NCI-H1694 (cell line): Measurements from ENCODE around the gene C6orf89.
"Not testable (repeated sequence)": the region's sequence is repeated elsewhere in the genome, so short reads cannot be mapped to it uniquely, and the experiment has no call there.

Experiments
- DNase-seq: peaks from one replicate; lab custom pipeline; 2025; lab: John Stamatoyannopoulos, UW

The C6orf89 gene

GRCh38 chr6:36924131-36924530 is 38.4 kb downstream of the C6orf89 start:
- DNase-seq: no peak

DNA sequence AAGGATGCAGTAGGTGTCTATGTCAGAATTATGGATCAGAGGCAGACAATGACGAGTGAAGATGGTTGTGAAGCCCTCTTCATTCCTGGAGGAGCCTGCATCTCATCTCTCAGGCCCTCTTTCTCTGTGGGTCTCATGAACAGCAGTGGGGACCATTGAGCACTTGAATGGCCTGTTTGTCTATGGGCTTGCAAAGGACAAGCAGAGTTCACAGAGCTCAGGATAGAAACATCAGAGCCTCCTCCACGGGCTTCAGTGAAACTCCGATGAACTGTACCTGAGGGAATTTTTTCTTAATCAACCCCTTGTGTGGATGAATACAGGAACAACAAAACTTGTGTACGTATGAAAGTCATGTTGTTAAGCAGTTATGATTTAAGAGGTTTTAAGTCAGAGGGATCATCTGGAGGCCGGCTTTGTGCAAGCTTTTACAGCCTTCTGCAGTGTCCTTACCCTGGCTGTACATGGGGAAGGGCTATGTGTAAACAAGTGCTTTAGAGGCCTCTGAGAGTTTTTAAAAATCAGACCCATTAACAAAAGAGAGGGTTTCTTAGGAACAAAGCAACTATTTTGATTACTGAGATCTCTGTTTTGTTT is 39.1 kb downstream of the C6orf89 start:
- no peak for DNase-seq

- no peak for DNase-seq
Measured at GRCh38 chr6:36925809-36926208, 40.1 kb downstream of the C6orf89 start.

DNA sequence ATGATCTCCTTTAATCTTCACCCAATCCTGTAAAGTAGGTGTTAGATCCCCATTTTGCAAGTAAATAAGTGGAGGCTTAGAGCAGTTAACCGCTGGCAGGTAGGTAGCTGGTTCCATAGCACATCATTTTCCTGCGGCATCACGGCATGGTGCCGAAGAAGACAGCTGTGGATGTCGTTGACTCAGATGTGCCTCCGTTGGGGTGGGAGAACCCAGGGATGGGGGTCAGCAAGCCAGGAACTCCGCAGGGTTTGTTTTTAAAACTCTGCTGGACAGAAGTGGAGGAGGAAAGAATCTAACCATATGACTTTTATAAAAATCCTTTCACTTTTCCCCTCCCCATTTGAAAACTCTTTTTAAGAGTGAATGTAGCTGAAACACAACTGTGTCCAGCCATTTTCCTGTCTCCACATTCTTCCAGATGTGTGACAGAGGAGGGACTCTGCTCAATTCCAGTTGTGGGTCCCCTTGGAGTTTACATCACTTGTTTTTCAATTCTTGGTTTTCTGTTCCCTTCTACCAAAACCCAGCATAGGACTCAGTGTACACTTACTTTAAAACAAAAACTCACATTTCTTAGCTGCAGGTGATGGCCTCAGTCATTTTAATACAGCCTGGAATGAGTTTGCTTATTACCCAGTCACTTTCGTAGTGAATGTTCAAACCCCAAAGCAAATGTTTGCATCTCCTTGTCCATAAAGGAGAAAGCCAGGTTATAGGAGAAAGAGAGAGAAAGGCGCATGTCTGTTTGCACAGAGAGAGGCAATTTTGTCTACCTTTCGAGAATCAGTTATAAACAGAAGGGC is 41.2 kb downstream of the C6orf89 start:
- DNase-seq: no peak

GRCh38 chr6:36927691-36928546 is 42.2 kb downstream of the C6orf89 start:
- no peak for DNase-seq

- DNase-seq: no peak
Measured at GRCh38 chr6:36928547-36928918, 42.8 kb downstream of the C6orf89 start.

GRCh38 chr6:36929152-36929551 is 43.4 kb downstream of the C6orf89 start:
- no peak for DNase-seq

- no peak for DNase-seq
Measured at GRCh38 chr6:36929607-36930006, 43.9 kb downstream of the C6orf89 start.

DNA sequence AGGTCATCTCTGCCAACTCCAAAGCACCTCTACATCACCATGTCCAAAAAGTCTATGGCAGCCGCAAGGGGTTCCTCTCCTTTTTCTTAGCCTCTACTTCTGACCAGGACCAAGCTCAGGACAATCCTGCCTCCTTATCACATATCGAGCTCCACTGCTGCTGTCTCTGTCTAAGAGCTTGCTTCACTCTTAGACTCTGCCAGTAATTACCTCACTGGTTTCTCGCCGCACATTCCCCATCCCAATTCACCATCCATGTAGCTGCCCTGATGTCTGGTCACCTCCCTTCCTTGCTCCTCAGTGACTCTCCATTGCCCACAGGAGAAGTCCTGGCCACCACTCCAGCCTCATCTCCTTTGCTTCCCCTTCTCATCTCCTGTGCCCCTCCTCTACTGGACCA is 44.7 kb downstream of the C6orf89 start:
- DNase-seq: no peak

- no peak for DNase-seq
Measured at GRCh38 chr6:36933102-36933501, 47.4 kb downstream of the C6orf89 start.

GRCh38 chr6:36933519-36933918 is 47.8 kb downstream of the C6orf89 start:
- no peak for DNase-seq

DNA sequence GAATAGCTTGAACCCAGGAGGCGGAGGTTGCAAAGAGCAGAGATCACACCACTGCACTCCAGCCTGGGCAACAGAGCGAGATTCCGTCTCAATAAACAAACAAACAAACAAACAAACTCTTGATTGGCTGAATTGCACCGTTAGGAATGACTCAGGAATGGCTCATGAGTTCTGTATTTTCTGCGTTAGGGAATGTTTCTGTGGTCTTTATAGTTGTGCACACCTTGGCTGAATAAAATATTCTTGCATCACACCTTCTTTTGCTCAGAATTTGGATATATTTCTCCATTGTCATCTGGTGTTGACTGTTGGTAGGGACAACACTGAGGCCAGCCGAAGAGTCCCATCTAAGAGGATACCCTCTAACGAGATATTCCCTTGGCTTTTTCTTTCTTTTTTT is 49.1 kb downstream of the C6orf89 start:
- DNase-seq: no peak

- no peak for DNase-seq
Measured at GRCh38 chr6:36936824-36937223, 51.1 kb downstream of the C6orf89 start.

DNA sequence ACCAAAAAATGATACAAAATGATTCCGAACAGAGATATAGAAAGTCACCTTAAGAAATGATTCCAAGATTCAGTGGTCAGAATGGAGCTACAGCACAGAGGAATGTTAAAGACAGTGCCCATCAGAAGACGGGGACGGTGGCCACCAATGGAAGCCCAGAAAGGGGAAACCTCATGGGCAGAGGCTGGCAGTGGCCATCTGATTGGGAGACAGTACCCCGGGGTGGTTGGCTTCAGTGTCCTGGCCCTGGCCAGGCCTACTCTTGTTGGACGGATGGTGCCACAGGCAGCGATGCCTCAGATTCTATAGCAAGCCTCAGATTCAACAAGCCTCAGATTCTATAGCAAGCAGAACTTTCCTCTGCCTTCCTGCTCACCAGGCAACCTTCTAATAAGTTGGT is 52.1 kb downstream of the C6orf89 start:
- no peak for DNase-seq

DNA sequence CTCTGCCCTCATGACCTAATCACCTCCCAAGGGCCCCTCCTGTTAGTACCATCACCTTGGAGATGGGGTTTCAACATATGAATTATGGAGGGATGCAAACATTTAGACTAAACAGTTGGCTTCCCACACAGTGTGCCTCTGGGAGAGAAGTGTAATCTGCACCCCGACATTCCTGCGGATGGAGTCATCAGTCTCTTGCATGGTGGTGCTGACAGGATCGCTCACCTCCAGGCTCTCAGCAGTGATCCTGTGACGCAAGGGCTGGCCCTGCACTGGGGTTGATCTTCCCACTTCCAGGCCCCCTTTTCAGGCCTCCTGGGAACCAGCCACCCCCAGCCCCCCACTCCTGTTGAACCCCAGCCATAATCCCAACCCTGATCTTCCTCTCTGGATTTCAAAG is 52.8 kb downstream of the C6orf89 start:
- DNase-seq: no peak

GRCh38 chr6:36939005-36939404 is 53.3 kb downstream of the C6orf89 start:
- not testable (repeated sequence) for DNase-seq

GRCh38 chr6:36940027-36940426 is 54.3 kb downstream of the C6orf89 start:
- DNase-seq: no peak

DNA sequence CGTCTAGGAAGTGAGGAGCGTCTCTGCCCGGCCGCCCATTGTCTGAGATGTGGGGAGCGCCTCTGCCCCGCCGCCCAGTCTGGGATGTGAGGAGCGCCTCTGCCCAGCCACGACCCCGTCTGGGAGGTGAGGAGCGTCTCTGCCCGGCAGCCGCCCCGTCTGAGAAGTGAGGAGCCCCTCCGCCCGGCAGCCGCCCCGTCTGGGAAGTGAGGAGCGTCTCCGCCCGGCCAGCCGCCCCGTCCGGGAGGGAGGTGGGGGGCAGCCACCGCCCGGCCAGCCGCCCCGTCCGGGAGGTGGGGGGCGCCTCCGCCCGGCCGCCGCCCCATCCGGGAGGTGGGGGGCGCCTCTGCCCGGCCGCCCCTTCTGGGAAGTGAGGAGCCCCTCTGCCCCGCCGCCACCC is 55.8 kb downstream of the C6orf89 start:
- not testable (repeated sequence) for DNase-seq

GRCh38 chr6:36942329-36942728 is 56.6 kb downstream of the C6orf89 start:
- DNase-seq: not testable (repeated sequence)

DNA sequence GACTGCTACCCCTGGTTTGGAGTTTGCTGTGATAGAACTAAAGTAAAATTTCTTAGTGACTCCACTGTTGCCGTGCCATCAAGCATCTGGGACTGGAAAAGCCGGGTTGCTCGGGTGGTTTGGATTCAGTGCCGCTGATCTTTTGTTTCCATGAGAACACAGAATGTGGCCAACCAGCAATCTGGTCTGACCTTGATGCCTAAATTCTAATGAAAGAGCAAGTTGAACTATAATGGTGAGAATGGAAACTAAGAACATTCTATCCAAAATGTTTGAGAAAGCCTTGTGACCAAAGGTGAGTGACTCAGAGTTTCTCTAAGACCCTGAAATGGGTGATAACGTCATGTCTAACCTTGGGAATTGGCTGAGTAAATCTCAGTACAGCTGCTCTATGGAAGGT is 58.9 kb downstream of the C6orf89 start:
- no peak for DNase-seq

GRCh38 chr6:36945301-36945700 is 59.5 kb downstream of the C6orf89 start:
- no peak for DNase-seq

- no peak for DNase-seq
Measured at GRCh38 chr6:36946526-36946925, 60.8 kb downstream of the C6orf89 start.
